SK-N-SH (cell line): ENCODE measurements around the gene SELPLG. TPM values are rescaled to one million over a fixed set of nuclear protein-coding genes. Genes with fewer than 3 reads are reported as not detected.
A peak's percentile ranks its signal among the peaks of the same experiment; 100 is the strongest.

Source experiments
- CTCF ChIA-PET: fragments of 300-600, 350-600 bp; formaldehyde crosslinking; extraction: SDS; loops from one replicate; lab custom pipeline; 2021; lab: Yijun Ruan, JAX
- POLR2A ChIA-PET: fragments of 350-600 bp; sonication (Branson Sonifier 250); formaldehyde crosslinking; extraction: SDS; loops from one replicate; lab custom pipeline; 2020; ENCODE audit warnings: antibody characterized with exemption, inconsistent platforms; lab: Yijun Ruan, JAX
- DNase-seq: peaks from one replicate; pipeline ENCODE4 v3.0.0; 2012
- H2AFZ ChIP-seq: fragments of 200-600 bp; sonication (generic); 2 replicates; pipeline ENCODE4 v1.8.1; 2016; ENCODE audit warnings: antibody characterized with exemption, mild to moderate bottlenecking, low read depth
- H3F3A ChIP-seq: fragments of 200-600 bp; sonication (generic); replicated peaks from 2 replicates; pipeline ENCODE3; 2016; ENCODE audit warnings: antibody characterized with exemption, mild to moderate bottlenecking; ENCODE audit not compliant: insufficient read depth
- H3K27ac ChIP-seq, 2 experiments: fragments of 200-500 bp in 1 of 2; fragments of 200-600 bp in 1 of 2; sonication (Bioruptor generic) in 1 of 2; sonication (generic), shearing (Covaris generic) in 1 of 2; 2 replicates each; pipeline versions ENCODE4 v1.5.1 to v1.6.1; 2014 to 2016; ENCODE audit warnings: low read depth in 2 of 2, inconsistent platforms in 1 of 2, low read length in 1 of 2, mild to moderate bottlenecking in 1 of 2, mixed read lengths in 1 of 2
- H3K27me3 ChIP-seq: fragments of 200-600 bp; sonication (generic), shearing (Covaris generic); 2 replicates; pipeline ENCODE4 v1.6.1; 2016; ENCODE audit warnings: mixed run types; ENCODE audit not compliant: insufficient read depth
- H3K36me3 ChIP-seq, 2 experiments: fragments of 200-500 bp in 1 of 2; fragments of 200-600 bp in 1 of 2; sonication (Bioruptor generic) in 1 of 2; sonication (generic) in 1 of 2; replicated peaks in 1 of 2; 2 replicates each; pipeline versions ENCODE3 to v1.5.1; 2014 to 2016; ENCODE audit warnings: low read length in 1 of 2, mild to moderate bottlenecking in 1 of 2; ENCODE audit not compliant: insufficient read depth in 2 of 2, control insufficient read depth in 1 of 2
- H3K4me1 ChIP-seq, 2 experiments: fragments of 200-500 bp in 1 of 2; fragments of 200-600 bp in 1 of 2; sonication (Bioruptor generic) in 1 of 2; sonication (generic), shearing (Covaris generic) in 1 of 2; 2 replicates each; pipeline versions ENCODE4 v1.5.1 to v1.6.1; 2014 to 2016; ENCODE audit warnings: low read depth in 1 of 2, low read length in 1 of 2, mixed run types in 1 of 2; ENCODE audit not compliant: insufficient read depth in 2 of 2, control insufficient read depth in 1 of 2
- H3K4me2 ChIP-seq: fragments of 200-600 bp; sonication (generic), shearing (Covaris generic); 2 replicates; pipeline ENCODE4 v1.6.1; 2017; ENCODE audit warnings: mixed run types
- H3K4me3 ChIP-seq, 2 experiments: fragments of 200-500 bp in 1 of 2; fragments of 200-600 bp in 1 of 2; sonication (Bioruptor generic) in 1 of 2; sonication (generic), shearing (Covaris generic) in 1 of 2; 2 replicates each; pipeline versions ENCODE4 v1.5.1 to v1.8.1; 2014 to 2016; ENCODE audit warnings: low read depth in 2 of 2, inconsistent platforms in 1 of 2, low read length in 1 of 2, mild to moderate bottlenecking in 1 of 2, mixed read lengths in 1 of 2, moderate library complexity in 1 of 2
- H3K79me2 ChIP-seq: fragments of 200-600 bp; sonication (generic); 2 replicates; pipeline ENCODE4 v1.8.1; 2017; ENCODE audit warnings: mild to moderate bottlenecking; ENCODE audit not compliant: insufficient read depth
- H3K9ac ChIP-seq: fragments of 200-600 bp; sonication (generic); 2 replicates; pipeline ENCODE4 v1.6.1; 2017; ENCODE audit warnings: mixed run types
- H3K9me2 ChIP-seq: fragments of 200-600 bp; sonication (generic); 2 replicates; pipeline ENCODE4 v1.6.1; 2017; ENCODE audit warnings: mixed run types
- H3K9me3 ChIP-seq: fragments of 200-600 bp; sonication (generic); 2 replicates; pipeline ENCODE4 v1.6.1; 2017; ENCODE audit warnings: mixed run types, mild to moderate bottlenecking, moderate library complexity
- H4K20me1 ChIP-seq: fragments of 200-600 bp; sonication (generic); 2 replicates; pipeline ENCODE4 v1.6.1; 2017; ENCODE audit warnings: mild to moderate bottlenecking, mixed run types; ENCODE audit not compliant: insufficient read depth
- CTCF ChIP-seq: fragments of 200-600 bp; sonication (generic); IDR thresholded peaks from 2 replicates; pipeline ENCODE4 v1.6.1; 2017; ENCODE audit warnings: antibody characterized with exemption, mild to moderate bottlenecking, moderate library complexity
- ELF1 ChIP-seq: IDR thresholded peaks from 2 replicates; pipeline ENCODE4 v1.4.0; 2012
- EP300 ChIP-seq, 2 experiments: IDR thresholded peaks; 2 replicates each; pipeline versions ENCODE4 v1.4.0 to v1.6.1; 2012; ENCODE audit warnings: borderline replicate concordance in 1 of 2, low read depth in 1 of 2, low read length in 1 of 2
- FOXJ3 ChIP-seq: sonication (generic); formaldehyde crosslinking; IDR thresholded peaks from 2 replicates; pipeline ENCODE4 v1.5.1; 2020; ENCODE audit warnings: mild to moderate bottlenecking, missing genetic modification reagents
- FOXM1 ChIP-seq: IDR thresholded peaks from 2 replicates; pipeline ENCODE4 v1.4.0; 2012; ENCODE audit warnings: low read depth, mild to moderate bottlenecking
- GATA2 ChIP-seq: sonication (generic); formaldehyde crosslinking; IDR thresholded peaks from 2 replicates; pipeline ENCODE4 v1.5.0; 2020; ENCODE audit warnings: mild to moderate bottlenecking, missing genetic modification reagents
- JUND ChIP-seq: IDR thresholded peaks from 2 replicates; pipeline ENCODE4 v1.4.0; 2012
- MAX ChIP-seq: IDR thresholded peaks from 2 replicates; pipeline ENCODE4 v1.4.0; 2012; ENCODE audit warnings: low read depth
- NFIC ChIP-seq: IDR thresholded peaks from 2 replicates; pipeline ENCODE4 v1.4.0; 2012; ENCODE audit warnings: borderline replicate concordance
- PBX3 ChIP-seq: IDR thresholded peaks from 2 replicates; pipeline ENCODE4; 2012
- POLR2AphosphoS5 ChIP-seq: IDR thresholded peaks from 2 replicates; pipeline ENCODE4 v1.6.1; 2012; ENCODE audit warnings: low read depth, low read length
- RXRA ChIP-seq: IDR thresholded peaks from 2 replicates; pipeline ENCODE4 v1.4.0; 2012; ENCODE audit warnings: low read depth, mild to moderate bottlenecking, borderline replicate concordance
- SMC3 ChIP-seq: IDR thresholded peaks from 2 replicates; pipeline ENCODE4 v1.6.1; 2012; ENCODE audit warnings: low read depth, low read length, improper control_type of control experiment
- TEAD4 ChIP-seq: IDR thresholded peaks from 2 replicates; pipeline ENCODE4 v1.4.0; 2012; ENCODE audit warnings: mild to moderate bottlenecking, borderline replicate concordance; ENCODE audit not compliant: insufficient read depth
- YY1 ChIP-seq: IDR thresholded peaks from 2 replicates; pipeline ENCODE4 v1.4.0; 2012; ENCODE audit warnings: low read depth, mild to moderate bottlenecking
- WGBS: methylation state at CpG from one replicate; pipeline ENCODE4 v1.1.6; 2017; ENCODE audit warnings: low lambda C conversion rate; 5-methylcytosine and 5-hydroxymethylcytosine counted together
- polyA plus RNA-seq, 3 experiments: library from polyadenylated mRNA; depleted of rRNA; stranded (reverse); fragments of >200 nt; gene quantifications; 2 replicates each; pipeline ENCODE4 v1.2.3, GENCODE V29; 2012

The SELPLG gene
- polyA plus RNA-seq, 1 of the 3 experiments (the other 2 are of a cell fraction), result 2.8 TPM

GRCh38 chr12:108647585-108648287 is 14.0 kb upstream of the SELPLG start:
- H3F3A ChIP-seq, result peaks cover 75% of the 10 kb centered on the region
- peaks cover 51% of the 10 kb centered on the region; the same call in 1 of the 2 replicates for H3K79me2 ChIP-seq
- no peak for DNase-seq
- 0 out of 2 replicates have a peak overlapping the region, but pooled peaks have one; percentile 35 for H3K4me2 ChIP-seq
- POLR2A ChIA-PET, result no interaction called here
- H3K9ac ChIP-seq, result peak overlapping the region; percentile 40; the same call in 1 of the 2 replicates
- no peaks in the 10 kb centered on the region; the same call in 1 of the 2 replicates for H4K20me1 ChIP-seq
- H3K9me2 ChIP-seq, result no peaks in the 10 kb centered on the region
- TF ChIP-seq YY1 (no peak), PBX3 (no peak), RXRA (no peak), GATA2 (no peak), SMC3 (no peak), MAX (no peak), TEAD4 (no peak), POLR2AphosphoS5 (no peak), FOXJ3 (CRISPR knock-in tag) (no peak), NFIC (no peak), FOXM1 (no peak), EP300 (IDR thresholded peaks at IDR 0.05; ENCODE audit: borderline replicate concordance in 1 of 2, low read depth in 1 of 2, low read length in 1 of 2) (no peak)
- peaks cover 6 to 51% of the 10 kb centered on the region in 2 experiments; a peak in 3 of 4 replicates for H3K4me1 ChIP-seq
- 84% methylated on average over 11 of the region's 11 CpGs for WGBS
- H3K9me3 ChIP-seq, result no peaks in the 10 kb centered on the region
- no peaks in the 10 kb centered on the region for H3K27me3 ChIP-seq
- CTCF ChIA-PET, result interaction anchor here (1.2 to 1.5 kb wide), 3 partner anchors 29 to 156 kb away, joined by 3 to 6 read pairs (median 4); no protein-coding TSS in a partner anchor
- H3K36me3 ChIP-seq, result peaks cover 56 to 64% of the 10 kb centered on the region in 2 experiments
- H3K4me3 ChIP-seq, result no peak overlapping the region
- no peak overlapping the region for H2AFZ ChIP-seq
- H3K27ac ChIP-seq, result peak overlapping the region; percentile 82 to 87

GRCh38 chr12:108646600-108647579 is 13.2 kb upstream of the SELPLG start:
- Histone ChIP-seq H3K79me2 (peaks cover 44% of the 10 kb centered on the region; the same call in 1 of the 2 replicates), H3K27me3 (no peaks in the 10 kb centered on the region), H3F3A (peaks cover 72% of the 10 kb centered on the region), H3K36me3 (peaks cover 50 to 67% of the 10 kb centered on the region in 2 experiments), H3K4me1 (peaks cover 6 to 56% of the 10 kb centered on the region in 2 experiments; a peak in 3 of 4 replicates), H3K27ac (peak overlapping the region in 1 of 2 experiments; percentile 87; a peak in 3 of 4 replicates), H2AFZ (no peak overlapping the region), H3K4me3 (no peak overlapping the region), H3K4me2 (no peak overlapping the region), H3K9ac (no peak overlapping the region), H4K20me1 (no peaks in the 10 kb centered on the region; the same call in 1 of the 2 replicates), H3K9me2 (no peaks in the 10 kb centered on the region), H3K9me3 (no peaks in the 10 kb centered on the region)
- TF ChIP-seq ELF1 (no peak), JUND (0 out of 2 replicates have a peak, but pooled peaks have one; percentile 8), CTCF (0 out of 2 replicates have a peak, but pooled peaks have one; percentile 9)
- WGBS, result 81% methylated on average over 10 of the region's 10 CpGs
- ChIA-PET POLR2A (no interaction called here), CTCF (interaction anchor here (1.1 to 3.0 kb wide), 4 partner anchors 10 to 157 kb away, joined by 4 to 18 read pairs (median 6); no protein-coding TSS in a partner anchor)
- DNase-seq, result no peak
